Stimulated activated CD8-positive, alpha-beta memory T cell treated with anti-CD3 and anti-CD28 coated beads, Interleukin-2, amount 100 ng/mL, for 1 hour (primary cell): ENCODE data around the gene ARNT2.

ENCODE experiments used
- DNase-seq, 2 donors: peaks; one replicate each; pipeline ENCODE4 v3.0.0-alpha.2; 2020; ENCODE audit warnings: low read depth in 2 of 2

Gene ARNT2

GRCh38 chr15:80514071-80514780 lies 110.0 kb downstream of the ARNT2 start:
- no peak for DNase-seq

GRCh38 chr15:80517290-80517689 lies 113.1 kb downstream of the ARNT2 start:
- no peak for DNase-seq

GRCh38 chr15:80518522-80518921 lies 114.3 kb downstream of the ARNT2 start:
- DNase-seq: no peak

- DNase-seq: no peak
Measured at GRCh38 chr15:80523746-80524145, 119.6 kb downstream of the ARNT2 start.

GRCh38 chr15:80525853-80526252 lies 121.7 kb downstream of the ARNT2 start:
- no peak for DNase-seq

GRCh38 chr15:80526556-80527340 lies 122.6 kb downstream of the ARNT2 start:
- no peak for DNase-seq

- DNase-seq: no peak
Measured at GRCh38 chr15:80527406-80527805, 123.2 kb downstream of the ARNT2 start.

- no peak for DNase-seq
Measured at GRCh38 chr15:80527961-80528360, 123.8 kb downstream of the ARNT2 start.

GRCh38 chr15:80530737-80531365 lies 126.7 kb downstream of the ARNT2 start:
- DNase-seq: no peak

- DNase-seq: no peak
Measured at GRCh38 chr15:80531388-80531787, 127.2 kb downstream of the ARNT2 start.

GRCh38 chr15:80531796-80532195 lies 127.6 kb downstream of the ARNT2 start:
- no peak for DNase-seq

- DNase-seq: no peak
Measured at GRCh38 chr15:80533790-80534333, 129.7 kb downstream of the ARNT2 start.

GRCh38 chr15:80536231-80536630 lies 132.0 kb downstream of the ARNT2 start:
- no peak for DNase-seq

- DNase-seq: no peak
Measured at GRCh38 chr15:80536716-80537115, 132.5 kb downstream of the ARNT2 start.

GRCh38 chr15:80545078-80545477 lies 140.9 kb downstream of the ARNT2 start:
- DNase-seq: no peak

GRCh38 chr15:80547264-80547663 lies 143.1 kb downstream of the ARNT2 start:
- no peak for DNase-seq

- no peak for DNase-seq
Measured at GRCh38 chr15:80549191-80549590, 145.0 kb downstream of the ARNT2 start.

GRCh38 chr15:80549654-80550053 lies 145.5 kb downstream of the ARNT2 start:
- no peak for DNase-seq

- DNase-seq: no peak
Measured at GRCh38 chr15:80550219-80550907, 146.2 kb downstream of the ARNT2 start.

- DNase-seq: no peak
Measured at GRCh38 chr15:80550908-80551260, 146.7 kb downstream of the ARNT2 start.

- no peak for DNase-seq
Measured at GRCh38 chr15:80551348-80551747, 147.2 kb downstream of the ARNT2 start.

GRCh38 chr15:80554560-80554959 lies 150.4 kb downstream of the ARNT2 start:
- no peak for DNase-seq
